Esophagus squamous epithelium (tissue), 4 donors: ENCODE data around the gene BRD3.

Experiments used
- CTCF ChIP-seq, 6 experiments: fragments of 450-650 bp in 4 of 6; fragments of 200-600 bp in 2 of 6; sonication (generic) in 2 of 6; IDR thresholded peaks; one replicate each; pipeline ENCODE4 v1.5.1; 2016 to 2019; ENCODE audit warnings: antibody characterized with exemption in 6 of 6, mild to moderate bottlenecking in 4 of 6, moderate library complexity in 4 of 6
- POLR2A ChIP-seq, 4 donors: fragments of 450-650 bp; IDR thresholded peaks; one replicate each; pipeline ENCODE4 v1.6.1; 2017; ENCODE audit warnings: antibody characterized with exemption in 4 of 4, mild to moderate bottlenecking in 4 of 4, moderate library complexity in 3 of 4

- no peak for TF ChIP-seq CTCF (IDR thresholded peaks at IDR 0.05)
- TF ChIP-seq POLR2A (IDR thresholded peaks at IDR 0.05), result no peak
These were observed 68.0 kb downstream of the BRD3 start for GRCh38 chr9:133999851-134000265.
